Stimulated activated CD4-positive, alpha-beta T cell treated with anti-CD3 and anti-CD28 coated beads, Interleukin-1b, Interleukin-23, amount 100 ng/mL, for 4 hours (primary cell): ENCODE data around the gene HNRNPUL2.
"Not testable (repeated sequence)": the region's sequence is repeated elsewhere in the genome, so short reads cannot be mapped to it uniquely, and the experiment has no call there.

ENCODE experiments used
- DNase-seq, 2 donors: peaks; one replicate each; pipeline ENCODE4 v3.0.0-alpha.2; 2020; ENCODE audit warnings: low read depth in 2 of 2

HNRNPUL2 gene

DNA sequence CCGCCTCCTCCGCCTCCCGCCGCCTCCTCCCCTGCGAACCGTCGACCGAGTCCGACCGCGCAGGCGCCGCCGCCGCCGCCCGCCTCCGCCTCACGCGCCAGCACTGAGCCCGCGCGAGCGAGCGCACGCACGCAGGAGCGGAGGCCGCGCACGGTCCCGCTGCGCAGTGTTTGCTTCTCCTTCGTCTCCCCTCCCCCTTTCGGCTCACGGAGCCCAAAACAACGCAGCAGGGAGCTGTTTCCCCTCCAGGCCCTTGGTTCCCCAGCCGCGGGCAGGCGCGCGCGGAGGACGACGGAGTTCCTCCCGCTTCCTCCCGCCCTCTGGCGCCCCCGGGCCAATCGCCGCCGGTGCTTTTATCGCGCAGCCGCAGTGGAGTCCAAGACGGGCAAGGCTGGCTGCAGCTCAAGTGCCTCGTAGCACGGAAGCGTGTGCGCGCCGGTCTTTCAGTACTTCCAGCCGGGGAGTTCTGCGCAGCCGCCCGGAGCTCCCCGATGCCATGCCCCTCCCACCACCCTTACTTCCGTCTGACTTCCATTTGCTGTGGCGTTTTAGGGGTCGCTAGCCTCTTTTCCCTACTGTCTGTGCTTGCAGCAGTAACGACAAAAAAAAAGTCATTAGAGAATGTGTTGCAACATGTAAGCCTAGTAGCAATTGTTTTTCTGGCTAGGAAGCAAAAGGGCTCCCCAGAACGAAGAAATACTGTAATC lies at the start of gene HNRNPUL2:
TSS of gene HNRNPUL2 (minus strand) at position 293 of the 707 bp plus-strand sequence. CDS start 301 bp downstream, outside the sequence.
- peak; percentile 94 to 96 for DNase-seq

DNA sequence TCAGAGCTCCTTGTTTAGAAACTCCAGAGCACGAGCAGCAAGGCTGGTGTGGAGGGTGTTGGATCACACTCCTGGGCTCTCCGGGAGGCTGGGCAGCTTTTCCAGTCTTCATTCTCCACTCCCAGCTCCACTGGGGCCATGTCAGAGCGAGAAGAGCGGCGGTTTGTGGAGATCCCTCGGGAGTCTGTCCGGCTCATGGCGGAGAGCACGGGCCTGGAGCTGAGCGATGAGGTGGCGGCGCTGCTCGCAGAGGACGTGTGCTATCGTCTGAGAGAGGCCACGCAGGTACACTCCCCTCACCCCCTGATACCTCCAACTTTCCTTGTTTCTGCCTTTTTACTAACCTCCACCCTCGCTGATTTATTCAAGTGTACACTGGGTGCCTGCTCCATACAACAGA lies 48.4 kb upstream of the HNRNPUL2 start:
- no peak for DNase-seq

DNA sequence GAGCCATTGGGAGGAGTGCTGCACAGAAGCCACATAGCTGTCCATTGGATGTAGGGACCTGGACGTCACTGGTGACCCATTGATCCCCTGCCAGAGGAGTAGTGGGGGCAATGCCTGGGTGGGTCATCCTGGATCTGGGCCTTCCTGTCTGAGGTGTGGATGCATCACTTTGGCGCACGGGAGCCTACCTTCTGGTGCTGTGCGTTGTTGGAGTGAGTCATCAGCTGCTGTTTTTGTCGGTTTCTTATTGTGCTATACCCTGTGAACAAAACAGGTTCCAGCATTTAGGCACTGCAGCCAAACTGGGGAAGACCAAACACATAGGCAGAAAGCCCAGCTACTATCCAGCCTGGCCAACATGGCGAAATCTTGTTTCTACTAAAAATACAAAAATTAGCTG lies 47.1 kb upstream of the HNRNPUL2 start:
- DNase-seq: no peak

DNA sequence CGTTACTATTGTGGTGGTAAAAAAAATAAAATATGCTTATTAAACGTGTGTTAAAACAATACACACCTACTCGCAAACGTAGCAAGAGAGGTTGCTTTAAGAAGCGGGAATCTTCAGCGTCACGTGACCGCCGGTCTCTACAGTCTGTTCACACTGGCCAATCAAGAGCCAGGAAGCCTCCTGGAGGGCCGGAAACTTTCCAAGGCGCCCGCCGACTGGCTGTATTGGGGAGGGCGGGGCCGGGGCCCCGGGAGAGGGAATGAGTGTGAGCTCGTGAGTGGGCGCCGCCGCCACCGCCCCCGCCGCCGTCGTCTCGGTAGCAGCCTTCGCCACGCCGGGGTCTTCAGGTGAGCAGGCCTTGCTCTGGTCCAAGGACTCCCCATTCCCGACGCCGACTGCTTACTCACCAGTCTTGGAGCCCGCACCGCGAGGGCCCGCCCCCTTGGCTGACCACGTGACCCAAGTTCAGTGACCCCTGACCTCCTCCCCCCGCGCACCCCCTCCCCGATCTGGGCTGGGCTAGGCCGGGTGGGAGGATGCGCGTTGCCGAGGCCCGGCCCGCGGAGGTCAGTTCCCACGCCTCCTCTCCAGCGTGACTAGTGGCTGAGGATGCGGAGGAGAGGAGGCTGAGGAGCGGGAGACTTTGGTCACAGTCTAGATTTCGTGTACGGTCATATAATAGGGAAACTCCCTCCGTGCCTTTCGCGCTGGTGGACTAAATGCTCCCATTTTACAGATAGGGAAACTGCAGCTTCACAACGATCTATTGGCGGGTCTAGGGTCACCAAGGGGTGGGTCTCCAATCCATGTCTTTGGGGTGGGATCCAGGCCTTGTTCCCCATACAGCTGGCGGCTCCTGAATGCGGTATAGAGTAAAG lies 44.1 kb upstream of the HNRNPUL2 start, which contains the start of gene TAF6L:
TSS of gene TAF6L (plus strand) at position 253 of the 878 bp plus-strand sequence. CDS start 4,388 bp downstream, outside the sequence.
- DNase-seq: peak; percentile 85 to 91

DNA sequence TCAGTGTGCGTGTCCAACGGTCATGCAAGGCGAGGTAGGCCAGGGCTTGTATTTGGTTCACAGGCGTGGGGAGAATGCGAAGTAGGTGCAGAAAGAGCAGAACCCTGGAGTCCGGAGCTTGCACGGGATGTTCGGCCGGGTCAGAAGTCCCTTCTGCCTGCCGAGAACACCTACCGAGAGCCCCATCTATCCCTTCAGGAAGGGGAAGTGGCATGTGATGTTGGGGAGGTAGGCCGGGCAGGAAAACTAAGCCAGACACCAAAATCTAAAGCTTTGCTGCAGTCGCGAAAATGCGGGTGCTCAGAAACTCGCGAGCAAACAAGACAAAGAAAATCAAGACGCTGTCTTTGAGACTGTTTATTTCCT lies 43.5 kb upstream of the HNRNPUL2 start:
- no peak for DNase-seq

DNA sequence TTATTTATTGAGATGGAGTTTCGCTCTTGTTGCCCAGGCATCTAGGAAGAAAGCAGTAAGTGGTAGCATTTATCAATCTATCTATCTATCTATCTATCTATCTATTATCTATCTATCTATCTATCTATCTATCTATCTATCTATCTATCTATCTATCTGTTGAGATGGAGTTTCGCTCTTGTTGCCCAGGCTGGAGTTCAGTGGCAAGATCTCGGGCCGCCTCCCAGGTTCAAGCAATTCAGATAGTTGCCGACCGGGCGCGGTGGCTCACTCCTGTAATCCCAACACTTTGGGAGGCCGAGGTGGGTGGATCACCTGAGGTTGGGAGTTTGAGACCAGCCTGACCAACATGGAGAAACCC lies 33.6 kb upstream of the HNRNPUL2 start:
- not testable (repeated sequence) for DNase-seq

DNA sequence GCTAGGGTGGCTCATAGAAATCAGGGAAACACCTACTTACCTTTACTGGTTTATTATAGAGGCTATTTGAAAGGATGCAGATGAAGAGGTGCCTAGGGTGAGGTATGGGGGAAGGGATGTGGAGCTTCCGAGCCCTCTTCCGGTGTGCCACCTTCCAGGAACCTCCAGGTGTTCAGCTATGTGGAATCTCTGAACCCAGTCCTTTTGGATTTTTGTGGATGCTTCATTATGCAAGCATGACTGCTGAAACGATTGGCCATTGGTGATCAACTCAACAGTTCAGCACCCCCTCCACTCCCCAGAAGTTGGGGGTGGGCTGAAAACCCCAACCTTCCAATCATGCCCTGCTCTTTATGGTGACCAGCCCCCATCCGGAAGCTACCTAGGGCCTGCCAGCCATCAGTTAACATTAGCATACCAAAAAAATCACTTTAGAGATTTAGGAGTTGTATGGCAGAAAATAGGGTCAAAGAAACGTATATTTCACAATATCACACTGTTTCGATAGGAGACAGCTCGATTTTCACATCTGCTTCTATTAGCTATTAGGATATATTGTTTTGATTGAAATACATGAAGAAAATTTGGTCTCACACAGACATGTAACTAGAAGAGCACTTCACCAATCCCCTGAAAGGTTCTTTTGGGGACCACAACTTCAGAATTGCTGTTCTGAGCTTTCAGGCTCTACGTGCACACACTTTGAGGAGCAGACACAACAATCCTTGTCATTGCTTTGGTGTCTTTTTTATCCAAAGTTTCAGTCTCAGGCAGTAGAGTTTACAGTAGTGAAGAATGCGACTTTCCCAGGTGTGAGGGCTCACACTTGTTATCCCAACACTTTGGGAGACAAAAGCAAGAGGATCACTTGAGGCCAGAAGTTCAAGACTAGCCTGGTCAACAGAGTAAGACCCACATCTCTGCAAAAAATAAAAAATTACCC lies 30.9 kb upstream of the HNRNPUL2 start:
- DNase-seq: no peak

DNA sequence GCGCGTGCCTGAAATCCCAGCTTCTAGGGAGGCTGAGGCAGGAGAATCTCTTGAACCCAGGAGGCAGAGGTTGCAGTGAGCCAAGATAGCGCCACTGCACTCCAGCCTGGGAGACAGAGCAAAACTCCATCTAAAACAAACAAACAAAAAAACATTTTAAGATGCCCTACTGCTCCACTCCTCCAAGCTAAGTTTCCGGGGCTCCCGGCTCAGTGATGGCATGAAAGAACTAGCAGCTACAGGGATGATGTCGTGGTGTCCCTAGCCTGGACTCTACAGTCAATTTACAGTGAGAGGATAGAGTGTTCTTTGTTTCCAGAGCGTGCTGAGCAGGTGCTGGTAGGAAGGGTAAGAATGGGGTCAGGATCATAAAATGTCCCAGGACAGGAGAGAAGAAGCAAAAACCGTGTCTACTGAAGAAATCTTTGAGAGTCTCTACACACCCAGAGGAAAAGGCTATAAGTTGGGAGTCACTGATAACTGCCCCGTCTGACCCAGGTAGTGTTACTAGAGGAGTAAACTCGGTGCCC lies 27.9 kb upstream of the HNRNPUL2 start:
- no peak for DNase-seq

DNA sequence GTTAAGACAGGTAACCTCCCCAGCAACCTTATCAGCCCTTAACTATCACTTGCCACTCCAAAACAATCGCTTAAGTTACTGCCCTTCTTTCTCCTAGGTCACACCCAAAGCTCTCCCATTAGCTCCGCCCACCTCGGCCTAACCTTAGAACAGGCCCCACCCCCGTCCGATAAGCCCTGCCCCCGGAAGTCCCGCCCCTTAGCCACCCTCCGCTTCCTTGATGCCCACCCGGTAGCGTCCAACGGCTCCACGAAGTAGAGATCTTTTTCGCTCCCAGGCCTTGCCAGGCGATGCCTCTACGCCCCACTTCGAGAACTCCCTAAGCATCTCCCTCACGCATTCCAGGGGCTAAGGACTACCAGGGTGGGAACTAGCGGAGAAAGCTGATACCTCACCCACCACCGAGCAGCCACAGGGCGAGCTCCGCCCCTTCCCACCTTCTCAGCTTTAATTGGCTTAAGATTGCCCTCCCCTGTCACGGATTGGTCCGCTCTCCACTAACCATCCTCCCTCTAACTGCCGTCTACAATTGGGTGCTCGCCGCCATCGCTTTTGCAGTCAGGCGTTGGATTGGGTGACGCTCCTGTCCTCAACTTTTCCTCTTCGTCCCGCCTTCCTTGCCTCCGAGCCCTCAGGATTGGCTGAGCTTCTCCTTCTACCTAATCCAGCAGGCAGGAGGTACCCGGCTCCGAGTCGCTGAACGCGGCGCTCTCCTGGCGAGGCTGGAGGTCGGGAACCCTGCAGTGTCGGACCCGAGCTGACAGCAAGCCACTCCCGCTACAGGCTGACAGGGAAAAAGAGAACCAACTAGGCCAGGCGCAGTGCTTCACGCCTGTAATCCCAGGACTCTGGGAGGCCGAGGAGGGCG lies 26.7 kb upstream of the HNRNPUL2 start, which contains the start of gene ZBTB3:
TSS of gene ZBTB3 (minus strand) at position 425 of the 868 bp plus-strand sequence. CDS start 496 bp downstream, outside the sequence.
- peak; percentile 94 to 96 for DNase-seq

DNA sequence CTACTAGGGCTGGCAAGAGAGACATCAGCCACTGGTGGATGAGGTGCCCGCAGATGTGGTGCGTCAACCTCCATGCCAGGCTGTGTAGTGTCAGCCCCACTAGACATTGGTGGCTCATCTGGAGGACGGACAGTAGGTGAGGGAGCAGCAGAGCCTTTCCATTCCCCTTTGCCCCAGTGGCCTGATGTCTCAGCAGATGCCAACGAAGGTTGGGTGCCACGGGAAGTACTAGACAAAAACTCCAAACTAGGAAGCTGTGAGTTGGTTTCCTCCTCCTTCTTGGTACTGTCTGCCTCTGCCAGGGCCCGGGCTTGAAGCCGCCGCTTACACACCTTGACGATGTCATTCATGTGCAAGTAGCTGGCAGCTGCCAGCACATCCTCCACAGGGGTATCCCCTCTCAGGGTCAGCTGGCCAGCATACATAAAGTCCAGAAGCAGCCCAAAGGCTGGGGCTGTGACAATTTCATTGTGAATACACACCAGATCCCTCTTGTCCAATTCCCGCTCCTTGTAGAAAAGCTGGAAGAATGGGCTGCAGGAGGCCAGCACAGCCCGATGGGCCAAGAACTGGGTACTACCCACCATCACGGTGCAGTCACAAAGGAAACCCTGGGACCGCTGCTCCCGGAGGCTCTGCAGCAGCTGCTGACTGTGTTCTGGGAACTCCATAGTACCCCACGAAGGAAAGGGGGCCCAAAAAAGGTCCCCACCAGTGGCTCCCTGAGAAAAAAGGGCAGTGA lies 25.9 kb upstream of the HNRNPUL2 start:
- no peak for DNase-seq

DNA sequence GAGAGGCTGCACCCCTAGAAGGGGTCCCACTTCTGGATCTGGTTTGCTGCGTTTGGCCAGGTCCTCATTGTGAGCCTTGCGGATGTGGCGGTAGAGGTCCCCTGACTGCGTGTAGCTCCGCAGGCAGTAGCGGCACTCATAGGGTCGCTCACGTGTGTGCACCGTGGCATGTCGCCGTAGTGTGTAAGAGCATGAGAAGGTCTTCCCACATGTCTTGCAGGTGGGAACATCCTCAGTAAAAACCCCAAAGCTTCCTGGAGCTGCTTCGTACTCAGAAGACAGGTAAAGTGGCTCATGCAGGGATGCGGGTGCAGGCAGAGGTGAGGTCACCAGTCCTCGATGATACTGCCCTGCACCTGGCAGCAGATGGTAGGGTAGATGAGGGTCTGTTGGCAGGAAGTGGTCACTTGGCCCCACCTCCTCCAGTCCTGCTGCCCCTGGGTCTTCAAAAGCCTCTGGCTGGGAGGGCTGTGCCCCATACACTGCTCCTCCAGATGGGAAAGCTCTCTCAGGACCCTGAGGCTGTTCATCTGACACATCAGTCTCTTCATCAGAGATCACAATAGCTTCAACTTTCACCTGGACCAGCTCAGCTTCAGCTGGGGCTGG lies 25.0 kb upstream of the HNRNPUL2 start:
- no peak for DNase-seq

DNA sequence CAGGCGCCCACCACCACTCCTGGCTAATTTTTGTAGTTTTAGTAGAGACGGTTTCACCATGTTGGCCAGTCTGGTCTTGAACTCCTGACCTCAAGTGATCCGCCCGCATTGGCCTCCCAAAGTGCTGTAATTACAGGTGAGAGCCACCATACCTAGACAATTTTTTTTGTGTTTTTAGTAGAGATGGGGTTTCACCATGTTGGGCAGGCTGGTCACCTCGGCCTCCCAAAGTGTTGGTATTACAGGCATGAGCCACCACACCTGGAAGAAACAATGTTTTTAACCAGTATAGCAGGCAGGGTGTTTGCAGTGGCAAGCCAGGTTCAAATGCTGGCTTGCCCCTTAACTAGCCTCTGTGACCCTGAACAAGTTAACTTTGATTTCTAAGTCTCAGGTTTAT lies 22.7 kb upstream of the HNRNPUL2 start:
- DNase-seq: not testable (repeated sequence)

DNA sequence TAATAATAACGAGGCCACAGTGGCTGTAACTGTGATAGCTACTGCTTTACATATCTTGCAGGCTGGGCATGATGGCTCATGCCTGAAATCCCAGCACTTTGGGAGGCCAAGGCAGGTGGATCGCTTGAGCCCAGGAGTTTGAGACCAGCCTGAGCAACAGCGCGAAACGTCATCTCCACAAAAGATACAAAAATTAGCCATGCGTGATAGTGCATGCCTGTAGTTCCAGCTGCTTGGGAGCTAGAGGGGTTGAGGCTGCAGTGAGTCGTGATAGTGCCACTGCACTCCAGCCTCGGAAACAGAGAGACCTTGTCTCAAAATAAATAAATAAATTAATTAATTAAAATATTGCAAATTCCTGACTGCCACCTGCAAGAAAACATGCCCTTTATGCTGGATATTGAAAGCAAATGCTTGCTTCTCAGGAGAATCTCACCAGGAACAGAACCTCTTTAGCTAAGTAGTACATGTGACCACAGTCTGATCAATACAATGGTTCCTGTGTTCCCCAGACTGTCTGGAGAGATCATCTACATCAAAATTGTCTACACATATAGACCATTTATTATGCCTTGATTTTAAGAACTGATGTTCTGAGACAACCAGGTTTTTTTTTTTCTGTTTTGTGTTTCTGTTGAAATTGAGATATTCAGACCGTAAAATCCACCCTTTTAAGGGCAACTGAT lies 20.4 kb upstream of the HNRNPUL2 start:
- no peak for DNase-seq

DNA sequence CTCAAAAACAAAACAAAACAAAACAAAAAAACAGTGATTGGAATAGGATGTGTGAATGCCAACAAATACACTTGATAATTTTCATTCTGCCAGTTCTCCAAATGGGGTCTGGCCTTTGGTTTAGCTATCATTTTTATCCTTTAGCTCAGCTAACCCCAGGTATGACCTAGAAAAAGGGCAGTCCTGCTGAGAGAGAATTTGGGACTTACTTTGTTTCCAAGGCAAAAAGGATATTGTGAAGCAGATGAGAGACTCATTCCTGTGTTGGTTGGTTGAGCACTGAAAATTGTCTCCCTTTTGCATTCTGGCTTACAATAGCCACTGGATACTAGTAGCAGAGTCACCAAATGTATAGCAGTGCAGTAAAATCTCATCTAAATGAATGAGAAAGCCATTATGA lies 9.9 kb upstream of the HNRNPUL2 start:
- DNase-seq: no peak

DNA sequence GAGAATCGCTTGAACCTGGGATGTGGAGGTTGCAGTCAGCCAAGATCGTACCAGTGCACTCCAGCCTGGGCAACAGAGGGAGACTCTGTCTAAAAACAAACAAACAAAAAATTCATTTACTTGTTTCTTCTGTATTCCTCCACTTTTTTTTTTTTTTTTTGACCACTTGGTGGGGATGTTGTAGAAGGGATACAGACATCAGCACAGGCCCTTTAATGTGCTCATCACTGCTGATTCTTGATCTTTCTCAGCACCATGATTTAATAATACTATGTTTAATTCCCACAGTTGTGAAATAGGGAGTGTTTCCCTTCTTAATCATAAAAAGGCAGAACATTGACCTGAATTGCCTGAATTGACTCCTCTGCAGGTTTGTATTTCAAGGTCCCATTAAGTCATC lies 5.6 kb upstream of the HNRNPUL2 start:
- DNase-seq: no peak

DNA sequence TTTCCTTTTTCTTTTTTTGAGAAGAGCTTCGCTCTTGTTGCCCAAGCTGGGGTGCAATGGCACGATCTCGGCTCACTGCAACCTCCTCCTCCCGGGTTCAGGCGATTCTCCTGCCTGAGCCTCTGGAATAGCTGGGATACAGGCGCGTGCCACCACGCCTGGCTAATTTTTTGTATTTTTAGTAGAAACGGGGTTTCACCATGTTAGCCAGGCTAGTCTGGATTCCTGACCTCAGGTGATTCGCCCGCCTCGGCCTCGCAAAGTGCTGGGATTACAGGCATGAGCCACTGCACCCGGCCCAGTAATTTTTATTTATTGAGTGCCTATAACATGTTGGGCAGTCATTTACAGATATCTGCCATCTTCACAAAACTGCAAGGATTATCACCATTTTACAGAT lies 2.8 kb upstream of the HNRNPUL2 start:
- DNase-seq: not testable (repeated sequence)

DNA sequence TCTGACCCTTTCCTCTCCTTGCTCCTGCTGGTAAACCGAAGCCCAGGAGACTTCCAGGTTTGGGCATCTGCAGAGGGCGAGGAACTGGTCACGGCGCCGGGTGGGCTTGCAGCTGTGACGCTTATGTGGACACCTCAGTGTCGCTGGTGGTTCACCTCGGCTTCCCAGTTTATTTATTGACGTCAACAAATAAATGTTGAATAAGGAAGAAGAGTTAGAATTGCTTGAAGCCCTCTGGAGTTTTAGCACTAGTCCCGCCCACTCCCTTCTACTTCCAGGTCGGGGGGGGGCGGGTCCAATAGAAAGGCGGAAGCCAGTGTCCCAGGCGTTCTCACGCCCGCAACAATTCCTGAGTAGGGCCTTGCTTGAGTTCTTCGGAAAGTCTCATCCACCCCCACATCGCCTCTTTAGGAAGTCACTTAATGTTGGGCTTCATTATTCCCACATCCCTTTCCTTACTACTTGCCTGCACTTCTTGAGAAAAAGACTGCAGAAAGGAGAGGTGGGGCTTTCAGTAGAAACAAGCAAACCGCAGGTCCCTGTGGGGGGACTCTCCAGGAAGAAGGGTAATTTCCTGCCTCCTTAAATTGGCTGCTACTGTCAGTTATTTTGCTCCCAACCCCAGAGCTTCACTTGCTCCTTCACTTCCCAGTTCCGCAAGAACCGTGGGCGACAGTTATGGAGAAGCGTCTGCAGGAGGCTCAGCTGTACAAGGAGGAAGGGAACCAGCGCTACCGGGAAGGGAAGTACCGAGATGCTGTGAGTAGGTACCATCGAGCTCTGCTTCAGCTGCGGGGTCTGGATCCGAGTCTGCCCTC lies 1.1 kb upstream of the HNRNPUL2 start, which contains the start of gene TTC9C:
TSS of gene TTC9C (plus strand) at position 316 of the 818 bp plus-strand sequence. CDS start at position 679, 363 bp downstream.
- DNase-seq: peak; percentile 74

DNA sequence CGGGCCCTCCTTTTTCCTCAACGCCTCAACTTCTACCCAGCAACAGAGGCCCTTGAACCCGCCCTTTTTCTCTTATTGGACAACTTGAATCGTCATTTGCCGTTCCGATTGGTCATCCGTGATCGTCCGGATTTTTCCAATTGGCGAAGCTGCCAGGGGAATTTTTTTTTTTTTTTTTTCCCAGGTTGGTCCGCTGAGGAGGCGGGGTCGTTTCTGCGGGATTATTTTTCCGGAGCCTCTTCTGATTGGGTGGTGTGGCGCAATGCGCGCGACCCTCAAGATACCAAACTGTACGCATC lies 564 bp upstream of the HNRNPUL2 start:
- peak in 1 of 2 donors; percentile 69 for DNase-seq
